Astrocyte (in vitro differentiated cells and primary cell): ENCODE data around the gene USPL1.

Experiments
- EZH2 ChIP-seq: IDR thresholded peaks from 2 replicates; pipeline ENCODE4 v1.6.1; 2012; ENCODE audit warnings: mild to moderate bottlenecking, low read length, inconsistent platforms; ENCODE audit not compliant: insufficient read depth
- TF ChIP-seq, protein P1 (sequence below): IDR thresholded peaks from 2 replicates; pipeline ENCODE4 v1.5.1; 2011; ENCODE audit warnings: low read depth, mild to moderate bottlenecking, inconsistent platforms, low read length, moderate library complexity; ENCODE audit not compliant: insufficient read depth

DNA sequence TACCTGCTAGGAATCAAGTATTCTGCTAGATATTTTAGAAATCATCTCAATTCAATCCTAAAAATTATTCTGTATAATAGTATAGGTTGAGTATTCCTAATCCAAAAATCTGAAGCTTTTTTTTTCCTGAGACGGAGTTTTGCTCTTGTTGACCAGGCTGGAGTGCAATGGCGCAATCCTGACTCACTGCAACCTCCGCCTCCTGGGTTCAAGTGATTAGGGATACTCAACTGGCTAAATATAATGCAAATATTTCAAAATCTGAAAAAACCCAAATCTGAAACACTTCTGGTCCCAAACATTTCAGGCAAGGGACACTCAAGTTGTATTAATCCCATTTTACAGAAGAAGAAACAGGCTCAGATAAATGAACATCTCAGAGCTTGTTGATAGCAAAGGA is 17.2 kb upstream of the USPL1 start:
- TF ChIP-seq EZH2 = no peak
- TF ChIP-seq, protein P1, sequence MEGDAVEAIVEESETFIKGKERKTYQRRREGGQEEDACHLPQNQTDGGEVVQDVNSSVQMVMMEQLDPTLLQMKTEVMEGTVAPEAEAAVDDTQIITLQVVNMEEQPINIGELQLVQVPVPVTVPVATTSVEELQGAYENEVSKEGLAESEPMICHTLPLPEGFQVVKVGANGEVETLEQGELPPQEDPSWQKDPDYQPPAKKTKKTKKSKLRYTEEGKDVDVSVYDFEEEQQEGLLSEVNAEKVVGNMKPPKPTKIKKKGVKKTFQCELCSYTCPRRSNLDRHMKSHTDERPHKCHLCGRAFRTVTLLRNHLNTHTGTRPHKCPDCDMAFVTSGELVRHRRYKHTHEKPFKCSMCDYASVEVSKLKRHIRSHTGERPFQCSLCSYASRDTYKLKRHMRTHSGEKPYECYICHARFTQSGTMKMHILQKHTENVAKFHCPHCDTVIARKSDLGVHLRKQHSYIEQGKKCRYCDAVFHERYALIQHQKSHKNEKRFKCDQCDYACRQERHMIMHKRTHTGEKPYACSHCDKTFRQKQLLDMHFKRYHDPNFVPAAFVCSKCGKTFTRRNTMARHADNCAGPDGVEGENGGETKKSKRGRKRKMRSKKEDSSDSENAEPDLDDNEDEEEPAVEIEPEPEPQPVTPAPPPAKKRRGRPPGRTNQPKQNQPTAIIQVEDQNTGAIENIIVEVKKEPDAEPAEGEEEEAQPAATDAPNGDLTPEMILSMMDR = no peak
